ENCODE results near the gene CREB1. TPM values are rescaled to one million over a fixed set of nuclear protein-coding genes. Genes with fewer than 3 reads are reported as not detected.

Gene CREB1
- total RNA-seq, 2 donors from 2014 or later = 87.1 to 105 TPM

DNA sequence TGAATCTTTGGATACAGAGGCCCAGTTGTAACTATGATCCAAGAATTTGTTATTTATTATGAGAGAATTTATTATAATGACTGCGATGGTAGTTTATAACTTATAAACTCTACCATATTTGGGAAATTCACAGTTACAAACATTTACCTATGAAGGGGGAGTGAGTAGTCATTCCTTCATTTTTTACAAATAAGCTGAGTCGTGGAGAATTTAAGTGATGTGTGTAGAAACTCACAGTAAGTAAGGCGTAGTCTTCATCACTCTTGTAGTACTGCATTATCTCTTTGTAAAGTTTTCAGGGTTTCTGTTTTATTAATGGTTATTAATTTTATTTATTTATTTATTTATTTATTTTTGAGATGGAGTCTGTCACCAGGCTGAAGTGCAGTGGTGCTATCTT is 13.5 kb downstream of the CREB1 start:
- no peaks in the 10 kb centered on the region for H3K9me3 Mint-ChIP-seq
- no peak overlapping the region for H3K4me3 ChIP-seq (ENCODE audit: low read length)
- no peaks in the 10 kb centered on the region for H3K27me3 Mint-ChIP-seq (ENCODE audit: insufficient read depth)
- no peak overlapping the region for H3K9ac ChIP-seq (ENCODE audit: extremely low read depth, low read length, poor library complexity, severe bottlenecking)
- H3K4me1 Mint-ChIP-seq = peaks cover 2% of the 10 kb centered on the region
- no peaks in the 10 kb centered on the region for H3K4me1 ChIP-seq (ENCODE audit: control insufficient read depth, insufficient read depth, low read length)
- no peak for DNase-seq
- H3K27ac Mint-ChIP-seq = no peak overlapping the region
- 95 to 100% methylated on average over 1 to 2 of the region's 3 CpGs for WGBS, 2 experiments (ENCODE audit: insufficient coverage in 1 of 2, insufficient read length in 1 of 2)
- no peaks in the 10 kb centered on the region for H3K27me3 ChIP-seq (ENCODE audit: control insufficient read depth, insufficient read depth, low read length, poor library complexity, severe bottlenecking)
- peaks cover 43% of the 10 kb centered on the region for H3K36me3 ChIP-seq (ENCODE audit: control insufficient read depth, insufficient read depth, low read length)
- no peak for TF ChIP-seq CTCF (conservative IDR thresholded peaks at IDR 0.05)
- H3K4me3 Mint-ChIP-seq = no peak overlapping the region
- no peak overlapping the region for H3K27ac ChIP-seq (ENCODE audit: low read depth, low read length)
- H3K36me3 Mint-ChIP-seq (ENCODE audit: low read depth) = peaks cover 28% of the 10 kb centered on the region
- H3K9me3 ChIP-seq (ENCODE audit: control insufficient read depth, low read length) = peaks cover 4% of the 10 kb centered on the region

GRCh38 chr2:207546822-207547221 is 17.1 kb downstream of the CREB1 start:
- Histone ChIP-seq H3K4me3 (ENCODE audit: low read length) (no peak overlapping the region), H3K9ac (ENCODE audit: extremely low read depth, low read length, poor library complexity, severe bottlenecking) (no peak overlapping the region), H3K4me1 (ENCODE audit: control insufficient read depth, insufficient read depth, low read length) (no peaks in the 10 kb centered on the region), H3K9me3 (ENCODE audit: control insufficient read depth, low read length) (peaks cover 4% of the 10 kb centered on the region), H3K27ac (ENCODE audit: low read depth, low read length) (no peak overlapping the region), H3K27me3 (ENCODE audit: control insufficient read depth, insufficient read depth, low read length, poor library complexity, severe bottlenecking) (no peaks in the 10 kb centered on the region), H3K36me3 (ENCODE audit: control insufficient read depth, insufficient read depth, low read length) (peaks cover 33% of the 10 kb centered on the region)
- H3K36me3 Mint-ChIP-seq (ENCODE audit: low read depth) = peaks cover 22% of the 10 kb centered on the region
- H3K27me3 Mint-ChIP-seq (ENCODE audit: insufficient read depth) = no peaks in the 10 kb centered on the region
- no peak for DNase-seq
- TF ChIP-seq CTCF (conservative IDR thresholded peaks at IDR 0.05) = no peak
- peaks cover 19% of the 10 kb centered on the region for H3K4me1 Mint-ChIP-seq
- no peak overlapping the region for H3K27ac Mint-ChIP-seq
- no peak overlapping the region for H3K4me3 Mint-ChIP-seq
- H3K9me3 Mint-ChIP-seq = no peaks in the 10 kb centered on the region

DNA sequence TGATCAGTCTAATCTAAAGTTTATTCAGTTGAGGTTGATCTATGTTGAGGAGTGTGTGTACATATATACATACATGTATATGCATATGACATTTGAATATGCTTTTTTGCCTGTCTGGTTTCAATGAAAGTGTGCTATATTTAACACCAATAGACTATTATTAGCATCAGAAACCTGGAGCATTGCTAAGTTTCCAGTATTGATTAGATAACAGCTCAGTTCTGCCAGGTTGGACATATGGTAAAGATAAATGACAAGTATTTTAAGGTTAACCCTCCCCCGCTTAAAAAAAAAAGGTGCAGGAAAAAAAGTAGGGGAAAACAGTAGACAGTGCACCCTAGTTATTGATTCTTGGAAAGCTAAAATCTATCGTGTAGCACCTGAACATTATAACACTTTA is 19.4 kb downstream of the CREB1 start:
- Mint-ChIP-seq H3K4me3 (no peak overlapping the region), H3K36me3 (ENCODE audit: low read depth) (peaks cover 20% of the 10 kb centered on the region), H3K27me3 (ENCODE audit: insufficient read depth) (no peaks in the 10 kb centered on the region), H3K9me3 (no peaks in the 10 kb centered on the region), H3K27ac (no peak overlapping the region), H3K4me1 (peaks cover 19% of the 10 kb centered on the region)
- H3K36me3 ChIP-seq (ENCODE audit: control insufficient read depth, insufficient read depth, low read length) = peaks cover 31% of the 10 kb centered on the region
- 98% methylated on average over 2 of the region's 2 CpGs; no CpG with 5 or more reads in 1 of the 2 experiments for WGBS, 2 experiments (ENCODE audit: insufficient coverage in 1 of 2, insufficient read length in 1 of 2)
- H3K27ac ChIP-seq (ENCODE audit: low read depth, low read length) = no peak overlapping the region
- no peaks in the 10 kb centered on the region for H3K4me1 ChIP-seq (ENCODE audit: control insufficient read depth, insufficient read depth, low read length)
- H3K27me3 ChIP-seq (ENCODE audit: control insufficient read depth, insufficient read depth, low read length, poor library complexity, severe bottlenecking) = no peaks in the 10 kb centered on the region
- TF ChIP-seq CTCF (conservative IDR thresholded peaks at IDR 0.05) = no peak
- DNase-seq = no peak
- H3K4me3 ChIP-seq (ENCODE audit: low read length) = no peak overlapping the region
- H3K9me3 ChIP-seq (ENCODE audit: control insufficient read depth, low read length) = peaks cover 4% of the 10 kb centered on the region
- no peak overlapping the region for H3K9ac ChIP-seq (ENCODE audit: extremely low read depth, low read length, poor library complexity, severe bottlenecking)
